Measurements from ENCODE around the gene KCTD17. TPM values are rescaled to one million over a fixed set of nuclear protein-coding genes. Genes with fewer than 3 reads are reported as not detected.

The KCTD17 gene
- 7.4 and 22.3 TPM in 2 replicates for total RNA-seq

- no peak for TF ChIP-seq CTCF (IDR thresholded peaks at IDR 0.05; ENCODE audit: insufficient read depth, low read length, severe bottlenecking)
- no peak for FAIRE-seq
- peak; percentile 27 for DNase-seq (ENCODE audit: low read depth)
Observed at GRCh38 chr22:37051391-37052385, at the start of gene KCTD17. TSS of gene KCTD17 (plus strand) at chr22:37051742. CDS start at chr22:37051761, 19 bp downstream.

GRCh38 chr22:37001826-37002225 is 49.7 kb upstream of the KCTD17 start:
- no peaks in the 10 kb centered on the region for H3K36me3 ChIP-seq (ENCODE audit: control insufficient read depth, insufficient read depth, low read length)
- no peak for FAIRE-seq

More at GRCh38 chr22:37051391-37052385, at the start of gene KCTD17:
- no peaks in the 10 kb centered on the region for H3K27me3 ChIP-seq (ENCODE audit: control insufficient read depth, insufficient read depth, low read length)
- H3K4me3 ChIP-seq (ENCODE audit: low read depth, low read length) = peak within 1 kb of the TSS; percentile 47
- H3K36me3 ChIP-seq (ENCODE audit: control insufficient read depth, insufficient read depth, low read length) = peaks cover 2% of the 10 kb centered on the region

GRCh38 chr22:37002633-37003032 is 48.9 kb upstream of the KCTD17 start:
- FAIRE-seq (no peak), DNase-seq (ENCODE audit: low read depth) (no peak)
- no peak for TF ChIP-seq CTCF (IDR thresholded peaks at IDR 0.05; ENCODE audit: insufficient read depth, low read length, severe bottlenecking)

More at GRCh38 chr22:37001826-37002225, 49.7 kb upstream of the KCTD17 start:
- no peak for TF ChIP-seq CTCF (IDR thresholded peaks at IDR 0.05; ENCODE audit: insufficient read depth, low read length, severe bottlenecking)
- H3K27me3 ChIP-seq (ENCODE audit: control insufficient read depth, insufficient read depth, low read length) = no peaks in the 10 kb centered on the region
- no peak for DNase-seq (ENCODE audit: low read depth)
- no peak overlapping the region for H3K4me3 ChIP-seq (ENCODE audit: low read depth, low read length)

GRCh38 chr22:37007651-37008050 is 43.9 kb upstream of the KCTD17 start:
- FAIRE-seq = no peak
- Histone ChIP-seq H3K36me3 (ENCODE audit: control insufficient read depth, insufficient read depth, low read length) (no peaks in the 10 kb centered on the region), H3K4me3 (ENCODE audit: low read depth, low read length) (no peak overlapping the region), H3K27me3 (ENCODE audit: control insufficient read depth, insufficient read depth, low read length) (peaks cover 4% of the 10 kb centered on the region)
- no peak for DNase-seq (ENCODE audit: low read depth)
- TF ChIP-seq CTCF (IDR thresholded peaks at IDR 0.05; ENCODE audit: insufficient read depth, low read length, severe bottlenecking) = no peak

More at GRCh38 chr22:37002633-37003032, 48.9 kb upstream of the KCTD17 start:
- Histone ChIP-seq H3K27me3 (ENCODE audit: control insufficient read depth, insufficient read depth, low read length) (peaks cover 2% of the 10 kb centered on the region), H3K4me3 (ENCODE audit: low read depth, low read length) (no peak overlapping the region), H3K36me3 (ENCODE audit: control insufficient read depth, insufficient read depth, low read length) (no peaks in the 10 kb centered on the region)

- DNase-seq (ENCODE audit: low read depth) (no peak), FAIRE-seq (no peak)
- no peak for TF ChIP-seq CTCF (IDR thresholded peaks at IDR 0.05; ENCODE audit: insufficient read depth, low read length, severe bottlenecking)
- no peak overlapping the region for H3K4me3 ChIP-seq (ENCODE audit: low read depth, low read length)
- peaks cover 4% of the 10 kb centered on the region for H3K27me3 ChIP-seq (ENCODE audit: control insufficient read depth, insufficient read depth, low read length)
- H3K36me3 ChIP-seq (ENCODE audit: control insufficient read depth, insufficient read depth, low read length) = no peaks in the 10 kb centered on the region
Observed at GRCh38 chr22:37008365-37008764, 43.2 kb upstream of the KCTD17 start.
